ENCODE results near the gene SH2B3.

The SH2B3 gene

GRCh38 chr12:111467092-111467856 lies 61.6 kb downstream of the SH2B3 start:
- Histone ChIP-seq H2AFZ (ENCODE audit: low read depth) (no peak overlapping the region), H3K27ac (no peak overlapping the region), H3K4me1 (ENCODE audit: low read depth, poor library complexity, severe bottlenecking) (no peaks in the 10 kb centered on the region), H3K27me3 (ENCODE audit: insufficient read depth, low read depth) (no peaks in the 10 kb centered on the region), H3K4me3 (IDR thresholded peaks at IDR 0.05; ENCODE audit: insufficient read depth, low read depth, low read length) (no peak overlapping the region), H4K20me1 (ENCODE audit: insufficient read depth) (no peaks in the 10 kb centered on the region), H3K9ac (no peak overlapping the region), H3K4me2 (no peak overlapping the region), H3K79me2 (ENCODE audit: insufficient read depth, low read depth) (no peaks in the 10 kb centered on the region), H3K36me3 (ENCODE audit: insufficient read depth) (no peaks in the 10 kb centered on the region)
- TF ChIP-seq, protein P1, sequence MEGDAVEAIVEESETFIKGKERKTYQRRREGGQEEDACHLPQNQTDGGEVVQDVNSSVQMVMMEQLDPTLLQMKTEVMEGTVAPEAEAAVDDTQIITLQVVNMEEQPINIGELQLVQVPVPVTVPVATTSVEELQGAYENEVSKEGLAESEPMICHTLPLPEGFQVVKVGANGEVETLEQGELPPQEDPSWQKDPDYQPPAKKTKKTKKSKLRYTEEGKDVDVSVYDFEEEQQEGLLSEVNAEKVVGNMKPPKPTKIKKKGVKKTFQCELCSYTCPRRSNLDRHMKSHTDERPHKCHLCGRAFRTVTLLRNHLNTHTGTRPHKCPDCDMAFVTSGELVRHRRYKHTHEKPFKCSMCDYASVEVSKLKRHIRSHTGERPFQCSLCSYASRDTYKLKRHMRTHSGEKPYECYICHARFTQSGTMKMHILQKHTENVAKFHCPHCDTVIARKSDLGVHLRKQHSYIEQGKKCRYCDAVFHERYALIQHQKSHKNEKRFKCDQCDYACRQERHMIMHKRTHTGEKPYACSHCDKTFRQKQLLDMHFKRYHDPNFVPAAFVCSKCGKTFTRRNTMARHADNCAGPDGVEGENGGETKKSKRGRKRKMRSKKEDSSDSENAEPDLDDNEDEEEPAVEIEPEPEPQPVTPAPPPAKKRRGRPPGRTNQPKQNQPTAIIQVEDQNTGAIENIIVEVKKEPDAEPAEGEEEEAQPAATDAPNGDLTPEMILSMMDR (conservative IDR thresholded peaks at IDR 0.05; ENCODE audit: low read depth, low read length), result no peak

- Histone ChIP-seq H3K9ac (no peak overlapping the region), H3K4me3 (IDR thresholded peaks at IDR 0.05; ENCODE audit: insufficient read depth, low read depth, low read length) (no peak overlapping the region), H3K27ac (no peak overlapping the region), H2AFZ (ENCODE audit: low read depth) (no peak overlapping the region), H3K27me3 (ENCODE audit: insufficient read depth, low read depth) (no peaks in the 10 kb centered on the region), H3K79me2 (ENCODE audit: insufficient read depth, low read depth) (no peaks in the 10 kb centered on the region), H3K4me1 (ENCODE audit: low read depth, poor library complexity, severe bottlenecking) (no peaks in the 10 kb centered on the region), H3K4me2 (no peak overlapping the region), H3K36me3 (ENCODE audit: insufficient read depth) (no peaks in the 10 kb centered on the region), H4K20me1 (ENCODE audit: insufficient read depth) (no peaks in the 10 kb centered on the region)
- TF ChIP-seq, protein P1 (conservative IDR thresholded peaks at IDR 0.05; ENCODE audit: low read depth, low read length), result no peak
Observed at GRCh38 chr12:111467857-111468241, 62.1 kb downstream of the SH2B3 start.

GRCh38 chr12:111469401-111469800 lies 63.7 kb downstream of the SH2B3 start:
- H3K4me3 ChIP-seq (IDR thresholded peaks at IDR 0.05; ENCODE audit: insufficient read depth, low read depth, low read length), result no peak overlapping the region
- no peaks in the 10 kb centered on the region for H3K27me3 ChIP-seq (ENCODE audit: insufficient read depth, low read depth)
- H3K27ac ChIP-seq, result no peak overlapping the region
- H3K4me1 ChIP-seq (ENCODE audit: low read depth, poor library complexity, severe bottlenecking), result no peaks in the 10 kb centered on the region
- no peaks in the 10 kb centered on the region for H3K36me3 ChIP-seq (ENCODE audit: insufficient read depth)
- no peak overlapping the region for H3K4me2 ChIP-seq
- no peaks in the 10 kb centered on the region for H4K20me1 ChIP-seq (ENCODE audit: insufficient read depth)
- no peaks in the 10 kb centered on the region for H3K79me2 ChIP-seq (ENCODE audit: insufficient read depth, low read depth)
- TF ChIP-seq, protein P1 (conservative IDR thresholded peaks at IDR 0.05; ENCODE audit: low read depth, low read length), result no peak
- H2AFZ ChIP-seq (ENCODE audit: low read depth), result no peak overlapping the region
- no peak overlapping the region for H3K9ac ChIP-seq

GRCh38 chr12:111471236-111471635 lies 65.5 kb downstream of the SH2B3 start:
- TF ChIP-seq, protein P1 (conservative IDR thresholded peaks at IDR 0.05; ENCODE audit: low read depth, low read length), result no peak
- Histone ChIP-seq H3K36me3 (ENCODE audit: insufficient read depth) (no peaks in the 10 kb centered on the region), H3K27ac (no peak overlapping the region)

More at GRCh38 chr12:111471236-111471635, 65.5 kb downstream of the SH2B3 start:
- H3K4me1 ChIP-seq (ENCODE audit: low read depth, poor library complexity, severe bottlenecking), result no peaks in the 10 kb centered on the region
- no peak overlapping the region for H3K4me3 ChIP-seq (IDR thresholded peaks at IDR 0.05; ENCODE audit: insufficient read depth, low read depth, low read length)
- H3K9ac ChIP-seq, result no peak overlapping the region
- no peaks in the 10 kb centered on the region for H3K27me3 ChIP-seq (ENCODE audit: insufficient read depth, low read depth)
- H3K4me2 ChIP-seq, result no peak overlapping the region
- H3K79me2 ChIP-seq (ENCODE audit: insufficient read depth, low read depth), result no peaks in the 10 kb centered on the region
- no peak overlapping the region for H2AFZ ChIP-seq (ENCODE audit: low read depth)
- no peaks in the 10 kb centered on the region for H4K20me1 ChIP-seq (ENCODE audit: insufficient read depth)

Data from KMS-11 (cell line).